ENCODE data around the gene TRUB2.

The TRUB2 gene

GRCh38 chr9:128304971-128305288 is 17.3 kb downstream of the TRUB2 start:
- DNase-seq (ENCODE audit: low read depth, low spot score): no peak
- ChIA-PET CTCF (interaction anchor here (1.0 to 9.1 kb wide), 6 partner anchors 10 to 115 kb away, joined by 3 to 100 read pairs (median 5); partner anchors contain the start of gene CERCAM), POLR2A (no interaction called here)

DNA sequence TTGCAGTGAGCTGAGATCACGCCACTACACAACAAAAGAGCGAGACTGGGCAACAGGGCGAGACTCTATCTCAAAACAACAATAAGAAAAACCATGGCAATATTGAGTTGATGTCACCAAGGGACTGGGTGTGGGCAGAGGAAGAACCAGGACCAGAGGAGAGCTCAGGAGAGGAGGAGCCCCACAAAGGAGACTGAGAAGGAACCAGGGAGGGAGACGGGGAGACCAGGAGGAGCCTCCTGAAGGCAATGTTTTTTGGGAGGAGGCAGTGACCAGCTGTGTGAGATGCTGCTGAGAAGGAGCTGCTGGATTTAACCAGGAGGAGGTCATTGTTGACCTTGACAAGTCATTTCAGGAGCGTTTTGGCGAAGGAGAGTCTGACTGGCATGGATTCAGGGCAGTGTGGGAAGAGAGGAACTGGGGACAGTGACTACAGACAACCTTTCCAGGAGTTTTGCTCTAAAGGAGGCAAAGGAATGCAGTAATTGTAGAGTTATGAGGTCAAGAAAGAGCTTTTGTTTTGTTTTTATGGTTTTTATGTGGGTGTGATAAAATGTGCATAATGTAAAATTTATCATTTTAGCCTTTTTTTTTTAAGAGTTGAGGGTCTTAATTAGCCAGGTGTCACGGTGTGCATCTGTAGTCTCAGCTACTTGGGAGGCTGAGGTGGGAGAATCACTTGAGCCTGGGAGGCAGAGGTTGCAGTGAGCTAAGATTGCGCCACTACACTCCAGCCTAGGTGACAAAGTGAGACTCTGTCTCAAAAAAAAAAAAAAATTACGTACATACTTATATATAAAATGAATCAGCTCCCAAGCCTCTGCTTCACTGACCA is 17.9 kb downstream of the TRUB2 start:
- ChIA-PET CTCF (interaction anchor here (1.0 to 9.1 kb wide), 8 partner anchors 10 to 115 kb away, joined by 3 to 100 read pairs (median 6); partner anchors contain the start of gene CERCAM), POLR2A (no interaction called here)

More at GRCh38 chr9:128304971-128305288, 17.3 kb downstream of the TRUB2 start:
- TF ChIP-seq, protein P1, sequence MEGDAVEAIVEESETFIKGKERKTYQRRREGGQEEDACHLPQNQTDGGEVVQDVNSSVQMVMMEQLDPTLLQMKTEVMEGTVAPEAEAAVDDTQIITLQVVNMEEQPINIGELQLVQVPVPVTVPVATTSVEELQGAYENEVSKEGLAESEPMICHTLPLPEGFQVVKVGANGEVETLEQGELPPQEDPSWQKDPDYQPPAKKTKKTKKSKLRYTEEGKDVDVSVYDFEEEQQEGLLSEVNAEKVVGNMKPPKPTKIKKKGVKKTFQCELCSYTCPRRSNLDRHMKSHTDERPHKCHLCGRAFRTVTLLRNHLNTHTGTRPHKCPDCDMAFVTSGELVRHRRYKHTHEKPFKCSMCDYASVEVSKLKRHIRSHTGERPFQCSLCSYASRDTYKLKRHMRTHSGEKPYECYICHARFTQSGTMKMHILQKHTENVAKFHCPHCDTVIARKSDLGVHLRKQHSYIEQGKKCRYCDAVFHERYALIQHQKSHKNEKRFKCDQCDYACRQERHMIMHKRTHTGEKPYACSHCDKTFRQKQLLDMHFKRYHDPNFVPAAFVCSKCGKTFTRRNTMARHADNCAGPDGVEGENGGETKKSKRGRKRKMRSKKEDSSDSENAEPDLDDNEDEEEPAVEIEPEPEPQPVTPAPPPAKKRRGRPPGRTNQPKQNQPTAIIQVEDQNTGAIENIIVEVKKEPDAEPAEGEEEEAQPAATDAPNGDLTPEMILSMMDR (IDR thresholded peaks at IDR 0.05; ENCODE audit: insufficient read depth, low read length, missing control alignments): no peak
- no peak overlapping the region for H3K4me3 ChIP-seq (ENCODE audit: low read depth, low read length)

DNA sequence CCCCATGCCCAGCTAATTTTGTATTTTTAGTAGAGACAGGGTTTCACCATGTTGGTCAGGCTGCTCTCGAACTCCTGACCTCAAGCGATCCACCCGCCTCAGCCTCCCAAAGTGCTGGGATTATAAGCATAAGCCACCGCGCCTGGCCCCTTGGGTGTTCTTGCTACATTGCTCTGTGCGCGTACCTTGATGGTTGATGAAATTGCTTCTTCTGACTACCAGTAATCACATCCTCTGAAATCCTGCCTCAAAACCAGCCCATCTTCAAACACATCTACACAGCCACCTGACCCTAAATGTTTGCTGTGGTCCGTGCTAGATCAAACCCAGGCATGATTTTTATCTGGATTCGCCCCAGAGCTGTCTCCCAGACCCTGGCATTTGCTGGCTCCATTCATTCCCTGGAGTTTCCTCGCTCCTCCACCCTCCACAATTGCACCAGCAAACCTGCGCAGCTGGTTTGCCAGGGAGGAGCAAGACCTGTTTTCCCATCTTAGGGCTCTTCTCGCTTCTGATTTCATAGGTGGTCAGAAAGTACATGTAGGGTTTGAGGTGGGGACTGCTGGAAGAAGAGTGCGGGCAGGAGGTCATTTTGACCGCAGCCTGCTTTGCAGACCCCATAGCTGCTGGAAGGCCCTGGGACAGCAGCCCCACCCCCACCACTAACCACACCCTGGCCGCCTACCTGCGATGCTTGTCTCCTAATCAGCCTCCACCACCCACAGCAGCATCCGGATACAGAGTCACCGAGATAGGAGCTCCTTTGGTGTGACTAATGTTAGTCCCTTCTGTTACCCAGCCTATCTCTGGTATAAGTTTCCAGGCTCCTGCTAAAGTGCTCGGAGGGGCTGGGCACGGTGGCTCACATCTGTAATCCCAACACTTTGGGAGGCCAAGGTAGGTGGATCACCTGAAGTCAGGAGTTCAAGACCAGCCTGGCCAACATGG is 23.4 kb downstream of the TRUB2 start:
- DNase-seq (ENCODE audit: low read depth, low spot score): no peak
- ChIA-PET POLR2A (interaction anchor here (0.7 kb wide), 2 partner anchors 43 to 192 kb away, joined by 3 read pairs; no protein-coding TSS in a partner anchor), CTCF (interaction anchor here (1.5 to 7.2 kb wide), 5 partner anchors 12 to 121 kb away, joined by 3 to 79 read pairs (median 36); partner anchors contain the start of gene CERCAM)
- H3K4me3 ChIP-seq (ENCODE audit: low read depth, low read length): no peak overlapping the region
- TF ChIP-seq, protein P1 (IDR thresholded peaks at IDR 0.05; ENCODE audit: insufficient read depth, low read length, missing control alignments): no peak

More for the DNA sequence above, 17.9 kb downstream of the TRUB2 start:
- no peak for DNase-seq (ENCODE audit: low read depth, low spot score)
- TF ChIP-seq, protein P1 (IDR thresholded peaks at IDR 0.05; ENCODE audit: insufficient read depth, low read length, missing control alignments): no peak
- no peak overlapping the region for H3K4me3 ChIP-seq (ENCODE audit: low read depth, low read length)

DNA sequence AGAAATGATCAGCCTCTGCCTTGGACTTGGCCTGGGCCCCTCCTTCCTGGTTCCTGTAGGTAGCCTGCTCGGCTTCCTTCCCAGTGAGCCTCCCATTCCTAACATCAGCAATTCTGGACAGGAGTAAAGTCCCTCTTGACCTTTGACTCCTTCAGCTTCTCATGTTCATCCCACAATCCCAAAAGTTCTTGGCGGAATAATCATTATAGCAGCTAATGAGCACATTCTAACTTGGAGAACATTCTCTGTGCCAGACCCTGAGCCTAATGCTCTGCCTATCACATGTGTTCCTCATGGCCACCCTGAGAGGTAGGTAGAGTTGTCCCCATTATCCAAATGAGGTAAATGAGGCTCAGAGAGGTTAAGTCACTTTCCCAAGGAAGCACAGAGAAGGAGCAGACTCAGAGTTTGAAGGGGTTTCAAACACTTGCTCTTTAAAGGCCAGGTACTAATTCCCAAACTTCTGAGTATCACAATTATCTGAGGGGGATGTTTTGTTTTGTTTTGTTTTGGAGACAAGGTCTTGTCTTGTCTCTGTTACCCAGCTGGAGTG is 24.9 kb downstream of the TRUB2 start:
- POLR2A ChIA-PET: interaction anchor here (2.0 kb wide), 1 partner anchor 65 kb away, joined by 5 read pairs; no protein-coding TSS in a partner anchor
- CTCF ChIA-PET: interaction anchor here (0.7 to 7.3 kb wide), 15 partner anchors 10 to 141 kb away, joined by 3 to 100 read pairs (median 23); partner anchors contain the start of genes CERCAM and URM1
- TF ChIP-seq, protein P1 (IDR thresholded peaks at IDR 0.05; ENCODE audit: insufficient read depth, low read length, missing control alignments): no peak
- H3K4me3 ChIP-seq (ENCODE audit: low read depth, low read length): no peak overlapping the region
- DNase-seq (ENCODE audit: low read depth, low spot score): no peak

DNA sequence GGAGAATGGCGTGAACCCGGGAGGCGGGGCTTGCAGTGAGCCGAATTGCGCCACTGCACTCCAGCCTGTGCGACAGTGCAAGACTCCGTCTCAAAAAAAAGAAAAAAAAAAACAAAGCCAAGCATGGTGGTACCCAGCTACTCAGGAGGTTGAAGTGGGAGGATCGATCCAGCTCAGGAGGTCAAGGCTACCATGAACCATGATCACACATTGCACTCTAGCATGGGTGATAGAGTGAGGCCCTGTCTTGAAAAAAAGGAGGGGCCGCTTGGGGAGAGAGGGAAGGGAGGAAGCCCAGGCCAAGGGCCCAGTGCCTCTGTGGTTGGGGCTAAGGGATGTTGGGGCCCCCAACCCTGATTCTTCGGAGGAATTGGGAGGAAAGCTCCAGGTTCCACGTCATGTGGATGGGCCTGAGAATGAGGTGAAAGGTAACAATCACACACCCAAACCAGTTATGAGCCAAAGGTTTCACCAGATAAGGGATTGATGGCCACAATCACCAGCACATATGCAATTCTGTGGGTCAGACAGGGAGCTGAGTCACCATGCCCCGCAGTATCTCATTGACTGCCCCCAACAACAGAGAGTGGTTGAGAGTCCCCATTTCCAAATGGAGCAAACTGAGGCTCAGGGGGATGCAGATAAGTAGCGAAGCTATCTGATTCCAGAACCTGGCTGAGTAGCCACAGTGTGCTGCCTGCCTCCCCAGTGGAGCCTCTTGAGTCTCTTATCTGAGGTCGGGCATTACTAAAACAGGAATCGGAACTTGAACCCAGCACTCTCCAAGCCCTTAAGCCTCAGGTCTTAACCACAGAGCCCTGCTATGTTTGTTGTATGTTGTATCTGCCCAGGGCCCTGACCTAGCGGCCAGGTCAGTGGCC is 25.7 kb downstream of the TRUB2 start:
- no peak for DNase-seq (ENCODE audit: low read depth, low spot score)
- ChIA-PET POLR2A (interaction anchor here (2.0 kb wide), 1 partner anchor 65 kb away, joined by 5 read pairs; no protein-coding TSS in a partner anchor), CTCF (interaction anchor here (0.7 to 7.3 kb wide), 19 partner anchors 9 to 142 kb away, joined by 3 to 100 read pairs (median 10); partner anchors contain the start of genes CERCAM, GOLGA2, SWI5 and URM1)
- no peak overlapping the region for H3K4me3 ChIP-seq (ENCODE audit: low read depth, low read length)
- TF ChIP-seq, protein P1 (IDR thresholded peaks at IDR 0.05; ENCODE audit: insufficient read depth, low read length, missing control alignments): no peak
